ENCODE measurements around the gene OR7C2.
"Not testable (repeated sequence)": the region's sequence is repeated elsewhere in the genome, so short reads cannot be mapped to it uniquely, and the experiment has no call there.

Gene OR7C2

DNA sequence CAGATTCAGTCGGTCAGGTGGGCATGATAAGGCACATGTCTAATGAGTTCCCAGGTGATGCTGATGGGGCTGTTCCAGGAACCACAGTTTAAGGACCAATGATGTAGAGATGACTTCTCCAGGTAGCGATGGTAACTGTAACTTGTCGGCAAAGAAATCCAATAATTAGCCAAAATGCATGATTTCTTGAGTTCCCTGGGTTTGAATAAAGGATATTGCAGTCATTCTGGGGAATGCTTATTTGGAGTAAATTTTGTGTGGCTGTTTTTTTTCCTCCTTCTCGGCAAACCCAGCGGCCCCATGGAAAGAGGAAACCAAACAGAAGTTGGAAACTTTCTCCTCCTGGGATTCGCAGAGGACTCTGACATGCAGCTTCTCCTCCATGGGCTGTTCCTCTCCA is at the start of gene OR7C2:
Gene OR7C2 (plus strand): TSS at position 301 of the 400 bp plus-strand sequence. CDS start 0 bp downstream, at position 301.
- no peak for DNase-seq

GRCh38 chr19:14901675-14902260 is 39.5 kb upstream of the OR7C2 start:
- no peak for DNase-seq

DNA sequence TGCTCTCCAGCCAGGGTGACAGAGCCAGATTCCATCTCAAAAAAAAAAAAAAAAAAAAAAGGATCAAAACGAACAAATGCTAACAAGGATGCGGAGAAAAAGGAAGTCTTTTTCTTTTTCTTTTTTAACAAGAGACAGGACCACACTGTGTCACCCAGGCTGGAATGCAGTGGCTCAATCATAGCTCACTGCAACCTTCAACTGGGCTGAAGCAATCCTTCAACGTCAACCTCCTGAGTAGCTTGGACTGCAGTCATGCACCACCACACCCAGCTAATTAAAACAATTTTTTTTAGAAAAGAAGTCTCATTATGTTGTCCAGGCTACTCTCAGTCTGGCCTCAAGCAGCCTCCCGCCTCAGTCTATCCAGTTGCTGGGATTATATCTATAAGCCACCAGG is 34.6 kb upstream of the OR7C2 start:
- DNase-seq: no peak

DNA sequence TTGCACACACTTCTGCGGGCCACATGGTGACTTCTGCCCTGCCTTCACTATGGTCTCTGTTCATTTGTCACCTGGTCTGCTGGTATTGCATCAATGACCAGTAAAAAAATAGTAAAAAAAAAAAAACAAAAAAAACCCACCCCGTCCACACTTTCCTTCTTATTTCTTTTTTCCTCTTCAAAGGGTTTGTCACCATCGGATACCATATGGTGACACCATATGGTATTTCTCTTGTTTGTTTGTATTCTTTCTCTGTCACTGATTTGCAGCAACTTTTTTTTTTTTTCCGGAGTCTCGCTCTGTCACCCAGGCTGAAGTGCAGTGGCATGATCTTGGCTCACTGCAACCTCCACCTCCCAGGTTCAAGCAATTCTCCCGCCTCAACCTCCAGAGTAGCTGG is 26.2 kb upstream of the OR7C2 start:
- no peak for DNase-seq

GRCh38 chr19:14916848-14917247 is 24.4 kb upstream of the OR7C2 start:
- DNase-seq: no peak

GRCh38 chr19:14933506-14933905 is 7.8 kb upstream of the OR7C2 start:
- DNase-seq: no peak

- DNase-seq: no peak
These were observed 1.0 kb upstream of the OR7C2 start for GRCh38 chr19:14940266-14940665.

DNA sequence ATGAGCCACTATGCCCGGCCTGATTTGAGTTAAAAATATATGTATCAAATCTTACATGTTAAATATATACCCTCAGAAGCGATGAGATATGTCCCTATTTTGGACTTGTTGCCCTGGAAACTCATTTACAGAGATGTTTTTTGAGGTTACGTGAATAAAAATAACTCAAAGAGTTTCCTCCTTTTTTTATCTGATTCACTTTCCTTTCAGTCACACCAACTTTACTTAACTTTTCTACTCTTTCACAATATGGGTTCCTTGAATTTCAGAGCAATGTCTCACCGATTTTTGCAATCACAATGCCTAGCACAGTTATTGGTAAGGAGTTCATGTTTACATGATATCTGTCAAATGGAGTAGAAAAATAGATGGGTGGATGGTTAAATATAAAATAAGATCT is 2.3 kb downstream of the OR7C2 start:
- DNase-seq: no peak

DNA sequence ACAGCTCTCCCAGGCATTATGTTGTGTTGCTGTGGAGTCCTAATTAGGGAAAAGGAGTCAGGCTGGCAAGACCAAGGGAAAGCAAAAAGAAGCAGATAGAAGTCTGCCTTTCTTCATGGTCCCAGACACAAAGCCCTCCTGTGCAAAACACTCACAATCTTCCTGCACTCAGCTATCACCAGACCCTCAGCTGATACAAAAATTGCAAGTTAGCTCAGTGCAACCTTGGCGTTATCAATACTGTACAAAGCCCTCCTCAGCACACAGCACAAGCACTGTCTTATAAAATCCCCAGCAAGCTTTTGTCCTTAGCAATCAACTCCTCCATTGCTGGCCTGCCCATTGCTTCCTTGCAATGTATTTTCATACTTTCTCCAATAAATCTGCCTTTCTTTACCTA is 3.2 kb downstream of the OR7C2 start:
- DNase-seq: no peak

GRCh38 chr19:14949413-14949812 is 8.1 kb downstream of the OR7C2 start:
- not testable (repeated sequence) for DNase-seq

- DNase-seq: no peak
These were observed 8.6 kb downstream of the OR7C2 start for GRCh38 chr19:14949876-14950275.

DNA sequence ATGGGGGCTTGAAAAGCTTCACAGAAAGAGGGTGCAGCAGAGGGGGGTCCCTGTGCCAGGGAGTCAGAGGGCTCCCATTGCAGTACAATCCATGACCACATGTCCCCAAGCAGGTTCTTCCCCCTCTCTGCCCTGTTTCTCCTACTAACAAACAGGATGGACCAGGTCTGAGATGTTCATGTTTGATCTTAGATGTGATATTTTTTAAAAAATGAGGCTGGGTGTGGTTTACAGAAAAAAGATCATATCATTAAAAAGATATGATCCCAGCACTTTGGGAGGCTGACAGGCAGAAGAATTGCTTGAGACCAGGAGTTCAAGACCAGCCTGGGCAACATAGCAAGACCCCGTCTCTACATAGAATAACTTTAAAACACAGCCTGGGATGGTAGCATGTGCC is 9.1 kb downstream of the OR7C2 start:
- no peak for DNase-seq

DNA sequence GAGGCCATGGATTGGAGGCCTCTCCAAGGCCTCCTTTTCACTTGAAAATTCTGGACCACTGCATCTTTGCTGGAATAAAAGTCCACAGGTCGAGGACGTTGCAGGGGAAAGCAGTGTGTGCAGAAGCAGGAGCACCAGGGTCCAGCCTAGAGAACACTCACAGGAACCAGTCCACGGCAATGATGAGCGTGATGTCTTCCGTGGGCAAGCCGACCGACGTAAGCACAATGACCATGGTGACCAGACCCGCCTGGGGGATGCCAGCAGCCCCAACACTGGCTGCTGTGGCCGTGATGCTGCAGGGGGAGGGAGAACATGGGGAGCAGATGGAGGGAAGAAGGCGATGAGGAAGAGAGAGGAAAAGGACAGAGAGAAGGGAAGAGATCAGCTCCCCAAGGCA is 11.5 kb downstream of the OR7C2 start:
- no peak for DNase-seq

DNA sequence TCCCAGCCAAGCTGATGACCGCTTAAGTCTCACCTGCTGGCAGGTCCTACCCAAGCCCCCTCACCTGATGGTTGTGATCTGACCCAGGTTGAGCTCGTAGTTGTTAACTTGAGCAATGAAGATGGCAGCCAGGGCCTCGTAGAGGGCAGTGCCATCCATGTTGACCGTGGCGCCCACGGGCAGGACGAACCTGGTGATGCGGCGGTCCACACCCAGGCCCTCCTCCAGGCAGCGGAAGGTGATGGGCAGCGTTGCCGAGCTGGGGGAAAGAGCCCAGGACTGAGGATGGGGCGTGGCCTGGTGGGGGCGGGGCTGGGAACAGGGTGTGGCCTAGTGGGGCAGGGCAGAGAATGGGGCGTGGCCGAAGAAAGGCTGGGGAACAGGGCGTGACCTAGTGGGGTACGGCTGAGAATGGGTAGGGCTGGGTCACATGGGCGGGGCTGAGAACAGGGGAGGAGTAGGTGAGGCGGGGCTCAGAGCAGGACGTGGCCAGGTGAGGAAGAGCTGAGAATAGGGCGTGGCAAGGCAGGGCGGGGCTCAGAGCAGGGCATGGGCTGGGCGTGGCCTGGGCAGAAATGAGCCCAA is 12.9 kb downstream of the OR7C2 start:
- DNase-seq: no peak

GRCh38 chr19:14957464-14957863 is 16.2 kb downstream of the OR7C2 start:
- DNase-seq: no peak

GRCh38 chr19:14959263-14959662 is 18.0 kb downstream of the OR7C2 start:
- no peak for DNase-seq

DNA sequence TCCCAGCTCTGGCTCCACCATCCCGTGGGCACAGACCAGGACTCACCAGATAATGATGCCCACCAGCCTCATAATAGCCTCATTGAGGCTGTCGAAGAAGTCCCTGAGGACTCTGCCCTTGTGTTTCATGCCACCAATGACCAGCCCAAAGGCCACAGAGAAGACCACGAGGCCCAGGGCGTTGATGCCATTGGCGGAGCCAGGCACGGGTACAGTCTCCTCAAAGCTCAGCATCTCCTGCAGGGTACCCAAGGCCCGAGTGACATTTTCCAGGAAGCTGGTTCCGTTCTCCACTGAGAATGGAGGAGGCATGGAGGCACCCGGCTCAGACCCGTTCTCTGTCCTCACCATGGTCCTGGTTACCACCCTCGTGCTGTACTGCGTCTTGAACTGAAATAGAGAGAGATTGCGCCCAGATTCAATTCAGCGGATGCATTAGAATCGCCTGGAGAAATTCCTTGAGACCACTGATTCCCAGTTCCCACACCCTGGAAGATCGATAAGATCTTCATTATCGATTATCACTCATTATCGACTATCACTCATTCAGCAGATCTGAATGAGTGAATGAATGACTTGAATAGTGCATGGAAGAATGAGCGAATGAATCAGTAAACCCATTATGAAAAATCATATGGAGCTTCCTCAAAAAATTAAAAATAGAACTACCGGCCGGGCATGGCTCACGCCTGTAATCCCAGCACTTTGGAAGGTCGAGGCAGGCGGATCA is 20.8 kb downstream of the OR7C2 start:
- DNase-seq: no peak

DNA sequence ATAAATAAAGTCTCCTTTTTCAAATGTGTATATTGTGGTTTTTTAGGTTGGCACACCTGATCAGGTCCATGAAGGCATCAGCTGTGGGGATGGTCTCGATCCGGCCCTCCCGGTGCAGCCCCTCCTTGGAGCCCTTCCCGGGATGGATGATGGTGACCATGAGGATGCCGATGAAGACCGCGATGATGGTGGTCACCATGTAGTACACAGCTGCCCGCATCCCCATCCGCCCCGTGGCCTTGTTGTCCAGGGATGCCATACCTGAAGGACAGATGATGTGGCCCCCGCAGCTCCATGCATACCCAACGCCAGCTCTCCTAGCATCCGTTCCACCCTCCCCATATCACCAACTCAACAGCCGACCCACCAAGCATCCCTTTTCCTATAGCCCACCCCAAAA is 27.0 kb downstream of the OR7C2 start:
- no peak for DNase-seq

- no peak for DNase-seq
These were observed 30.2 kb downstream of the OR7C2 start for GRCh38 chr19:14971474-14971873.

DNA sequence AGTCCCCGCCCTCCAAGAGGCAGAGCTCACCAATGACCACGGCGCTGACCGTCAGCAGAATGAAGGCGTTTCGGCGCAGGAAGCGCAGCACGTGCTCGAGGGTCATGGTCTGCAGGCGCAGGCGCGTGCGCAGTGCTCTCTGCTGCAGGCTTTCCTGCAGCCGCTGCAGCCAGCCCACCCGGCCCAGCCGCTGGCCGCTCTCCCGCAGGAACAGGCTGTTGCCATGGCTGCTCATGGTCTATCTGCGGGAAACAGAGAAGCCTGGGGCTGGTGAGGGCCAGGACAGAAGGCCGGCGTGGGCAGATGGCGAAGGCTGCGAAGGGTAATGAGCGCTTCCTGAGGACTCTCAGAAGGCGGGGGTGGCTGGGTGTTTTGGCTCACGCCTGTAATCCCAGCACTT is 31.4 kb downstream of the OR7C2 start:
- DNase-seq: no peak

DNA sequence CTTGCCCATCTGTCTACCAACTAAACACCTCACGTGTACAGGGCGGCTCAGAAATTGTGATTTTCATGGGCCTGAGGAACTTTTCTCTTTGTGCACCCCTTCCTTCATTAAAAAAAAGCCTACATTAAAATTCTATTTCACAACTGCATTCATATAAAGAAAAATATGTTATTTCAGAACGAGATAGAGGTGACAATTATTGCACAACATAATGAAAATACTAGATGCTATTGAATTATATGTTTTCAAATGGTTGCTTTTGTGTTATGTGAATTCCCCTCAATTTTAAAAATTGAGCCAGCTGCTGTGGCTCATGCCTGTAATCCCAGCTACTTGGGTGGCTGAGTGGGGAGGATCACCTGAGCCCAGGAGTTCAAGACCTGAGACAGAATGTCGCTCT is 33.2 kb downstream of the OR7C2 start:
- no peak for DNase-seq

DNA sequence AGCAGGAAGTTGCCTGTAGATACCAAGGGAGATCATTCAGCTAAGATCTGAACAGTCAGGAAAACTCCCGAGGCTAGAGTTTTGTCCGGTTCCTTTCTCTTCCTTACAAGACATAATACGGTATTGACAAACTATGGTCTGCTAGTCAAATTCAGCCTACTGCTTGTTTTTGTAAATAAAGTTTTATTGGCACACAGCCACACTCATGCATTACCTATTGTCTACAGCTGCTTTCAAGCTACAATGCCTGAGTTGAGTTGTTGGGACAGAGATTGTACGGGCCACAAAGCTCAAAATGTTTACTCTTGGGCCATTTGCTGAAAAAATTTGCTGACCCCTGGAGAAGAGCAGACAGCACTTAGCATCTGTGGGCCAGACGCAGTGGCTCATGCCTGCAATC is 35.8 kb downstream of the OR7C2 start:
- no peak for DNase-seq

- no peak for DNase-seq
These were observed 37.0 kb downstream of the OR7C2 start for GRCh38 chr19:14978161-14978776.

Measured in NCI-H187 (cell line).